Left lung (tissue), 14 donors: ENCODE measurements around the gene RALGPS1. TPM values are rescaled to one million over a fixed set of nuclear protein-coding genes. Genes with fewer than 3 reads are reported as not detected.

Experiments used
- ATAC-seq: fragments of 200-7000 bp; cut with Tn5 transposase; one replicate; pipeline ENCODE4 v1.9.1; 2020; ENCODE audit warnings: moderate library complexity
- DNase-seq, 4 donors: peaks; one replicate each; pipeline ENCODE4 v3.0.0-alpha.2; 2013 to 2020
- H3K27ac ChIP-seq, 2 donors: fragments of 200-600 bp; sonication (generic) in 1 of 2; one replicate each; pipeline versions ENCODE4 v1.5.0 to v1.8.0; 2020 to 2021
- H3K27me3 ChIP-seq, 2 donors: fragments of 200-600 bp; sonication (generic) in 1 of 2; one replicate each; pipeline versions ENCODE4 v1.5.0 to v1.8.0; 2020 to 2021
- H3K36me3 ChIP-seq, 2 donors: fragments of 200-600 bp; sonication (generic) in 1 of 2; one replicate each; pipeline versions ENCODE4 v1.5.0 to v1.8.0; 2020 to 2021
- H3K4me1 ChIP-seq, 2 donors: fragments of 200-600 bp; one replicate each; pipeline ENCODE4 v1.8.0; 2021
- H3K4me3 ChIP-seq, 2 donors: fragments of 200-600 bp; sonication (generic) in 1 of 2; one replicate each; pipeline versions ENCODE4 v1.5.0 to v1.8.0; 2020 to 2021; ENCODE audit warnings: mild to moderate bottlenecking in 1 of 2
- H3K9me3 ChIP-seq, 2 donors: fragments of 200-600 bp; sonication (generic) in 1 of 2; one replicate each; pipeline versions ENCODE4 v1.5.0 to v1.8.0; 2020 to 2021
- intact Hi-C, 2 donors: fragments of 100-400 bp; cut with DNase I; formaldehyde crosslinking; loops; one replicate each; pipeline versions ENCODE4 v1.11.2 to v1.14.2; 2022
- long read RNA-seq, 12 donors: library from polyadenylated mRNA in 2 of 12; unstranded in 2 of 12; transcript quantifications; one replicate each; pipeline ENCODE4 v2.0.0 and lab custom pipeline, GENCODE V29; 2019 to 2026
- polyA plus RNA-seq, 6 donors: library from polyadenylated mRNA; unstranded; fragments of 120-200 nt; gene quantifications; one replicate each; pipeline ENCODE4 v1.2.1, GENCODE V29; 2013; ENCODE audit not compliant: insufficient read length in 6 of 6
- total RNA-seq, 2 donors: library from RNA; stranded (reverse); fragmentation: NEBNext Ultra II Directional; extraction: Animal tissue kit (Norgen Biotek cat#: 25700); gene quantifications; one replicate each; pipeline ENCODE4 v1.2.1, GENCODE V29; 2021
- TF ChIP-seq, protein P1 (sequence below), 2 donors: fragments of 200-600 bp; sonication (generic) in 1 of 2; IDR thresholded peaks; one replicate each; pipeline versions ENCODE4 v1.5.0 to v1.8.0; 2021; ENCODE audit warnings: antibody characterized with exemption in 2 of 2
- donor health status: DM: no; HTN: yes; CAD: no.
- donor health status: DM: no; HTN: no; CAD: no.

Gene RALGPS1, protein sequence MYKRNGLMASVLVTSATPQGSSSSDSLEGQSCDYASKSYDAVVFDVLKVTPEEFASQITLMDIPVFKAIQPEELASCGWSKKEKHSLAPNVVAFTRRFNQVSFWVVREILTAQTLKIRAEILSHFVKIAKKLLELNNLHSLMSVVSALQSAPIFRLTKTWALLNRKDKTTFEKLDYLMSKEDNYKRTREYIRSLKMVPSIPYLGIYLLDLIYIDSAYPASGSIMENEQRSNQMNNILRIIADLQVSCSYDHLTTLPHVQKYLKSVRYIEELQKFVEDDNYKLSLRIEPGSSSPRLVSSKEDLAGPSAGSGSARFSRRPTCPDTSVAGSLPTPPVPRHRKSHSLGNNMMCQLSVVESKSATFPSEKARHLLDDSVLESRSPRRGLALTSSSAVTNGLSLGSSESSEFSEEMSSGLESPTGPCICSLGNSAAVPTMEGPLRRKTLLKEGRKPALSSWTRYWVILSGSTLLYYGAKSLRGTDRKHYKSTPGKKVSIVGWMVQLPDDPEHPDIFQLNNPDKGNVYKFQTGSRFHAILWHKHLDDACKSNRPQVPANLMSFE
- total RNA-seq: 10 to 100 TPM; 11.9 to 16.2 TPM
- 10 to 100 TPM; 16.2 to 27.6 (median 24.1) TPM for polyA plus RNA-seq
- long read RNA-seq, donor 1: 0 reads
- long read RNA-seq, donor 2, partial matches to known transcripts: 0 of 1 reads
- long read RNA-seq, donor 2, other reads (novel, unspliced or antisense): 0 of 1 reads
- long read RNA-seq, donor 3: 0 reads
- long read RNA-seq, donor 4, partial matches to known transcripts: 0 of 3 reads
- long read RNA-seq, donor 4, other reads (novel, unspliced or antisense): 1 of 3 reads
- long read RNA-seq, donor 5, partial matches to known transcripts: 11 of 19 reads
- long read RNA-seq, donor 5, other reads (novel, unspliced or antisense): 8 of 19 reads
- long read RNA-seq, donor 6, partial matches to known transcripts: 0 of 7 reads
- long read RNA-seq, donor 6, other reads (novel, unspliced or antisense): 7 of 7 reads
- long read RNA-seq, donor 7: 0 reads
- long read RNA-seq, donor 8: 0 reads
- long read RNA-seq, donor 9: 0 reads
- long read RNA-seq, donor 10, partial matches to known transcripts: 0 of 4 reads
- long read RNA-seq, donor 10, other reads (novel, unspliced or antisense): 3 of 4 reads
- long read RNA-seq, donor 11: 0 reads
- long read RNA-seq, donor 12: 0 reads

DNA sequence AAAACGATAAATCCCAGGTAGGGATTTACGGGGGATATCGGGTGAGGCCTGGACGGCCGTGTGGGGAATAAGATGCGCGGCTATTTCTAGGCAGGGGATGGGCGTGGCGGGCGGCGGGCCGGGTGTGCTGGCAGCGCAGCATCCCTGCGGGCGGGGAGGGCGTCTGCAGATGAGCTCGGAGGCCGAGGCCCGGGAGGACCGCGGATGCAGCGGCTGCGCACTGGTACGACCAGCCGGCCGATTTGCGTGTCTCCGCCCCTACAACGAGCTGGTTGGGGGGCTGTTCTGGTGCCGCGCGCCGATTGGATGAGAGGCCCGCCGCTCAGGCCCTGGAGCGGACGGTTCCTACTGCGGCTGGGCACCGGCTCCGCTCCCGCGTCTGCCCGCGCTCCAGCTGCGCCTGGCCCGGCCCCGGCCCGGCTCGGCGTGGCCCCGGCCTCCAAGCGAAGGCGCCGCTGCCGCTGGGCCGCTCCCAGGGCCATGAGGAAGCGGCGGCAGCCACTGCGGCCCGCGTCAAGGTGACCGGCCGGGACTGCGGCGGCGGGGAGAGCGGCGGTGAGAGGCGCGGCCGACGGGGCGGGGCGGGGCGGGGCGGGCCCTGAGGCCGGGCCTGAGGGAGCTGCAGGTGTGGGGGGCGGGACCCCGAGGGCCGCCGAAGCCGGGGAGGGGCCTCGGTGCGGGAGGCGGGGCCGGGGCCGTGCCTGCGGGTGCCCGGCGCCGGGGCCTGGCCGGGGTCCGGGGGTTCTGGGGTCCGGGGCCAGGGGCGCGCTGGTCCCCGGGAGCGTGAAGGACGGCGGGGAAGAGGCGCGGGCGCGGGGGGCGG is at the start of gene RALGPS1:
RALGPS1 (plus strand) TSS at position 325 of the 823 bp plus-strand sequence. CDS start 47,508 bp downstream, outside the sequence.
- ATAC-seq (peak; percentile 97), DNase-seq (peak; percentile 86 to 99 (median 95))
- H3K4me3 ChIP-seq: peak within 1 kb of the TSS; percentile 32 to 48
- peaks cover 0 to 18% of the 10 kb centered on the region in 2 donors for H3K4me1 ChIP-seq
- H3K27ac ChIP-seq: peak within 1 kb of the TSS in 1 of 2 donors; percentile 82
- no peaks in the 10 kb centered on the region for H3K9me3 ChIP-seq
- intact Hi-C loops: no loop called here
- no peaks in the 10 kb centered on the region for H3K36me3 ChIP-seq
- peaks cover 0 to 12% of the 10 kb centered on the region in 2 donors for H3K27me3 ChIP-seq
- TF ChIP-seq, protein P1, sequence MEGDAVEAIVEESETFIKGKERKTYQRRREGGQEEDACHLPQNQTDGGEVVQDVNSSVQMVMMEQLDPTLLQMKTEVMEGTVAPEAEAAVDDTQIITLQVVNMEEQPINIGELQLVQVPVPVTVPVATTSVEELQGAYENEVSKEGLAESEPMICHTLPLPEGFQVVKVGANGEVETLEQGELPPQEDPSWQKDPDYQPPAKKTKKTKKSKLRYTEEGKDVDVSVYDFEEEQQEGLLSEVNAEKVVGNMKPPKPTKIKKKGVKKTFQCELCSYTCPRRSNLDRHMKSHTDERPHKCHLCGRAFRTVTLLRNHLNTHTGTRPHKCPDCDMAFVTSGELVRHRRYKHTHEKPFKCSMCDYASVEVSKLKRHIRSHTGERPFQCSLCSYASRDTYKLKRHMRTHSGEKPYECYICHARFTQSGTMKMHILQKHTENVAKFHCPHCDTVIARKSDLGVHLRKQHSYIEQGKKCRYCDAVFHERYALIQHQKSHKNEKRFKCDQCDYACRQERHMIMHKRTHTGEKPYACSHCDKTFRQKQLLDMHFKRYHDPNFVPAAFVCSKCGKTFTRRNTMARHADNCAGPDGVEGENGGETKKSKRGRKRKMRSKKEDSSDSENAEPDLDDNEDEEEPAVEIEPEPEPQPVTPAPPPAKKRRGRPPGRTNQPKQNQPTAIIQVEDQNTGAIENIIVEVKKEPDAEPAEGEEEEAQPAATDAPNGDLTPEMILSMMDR (IDR thresholded peaks at IDR 0.05): no peak

DNA sequence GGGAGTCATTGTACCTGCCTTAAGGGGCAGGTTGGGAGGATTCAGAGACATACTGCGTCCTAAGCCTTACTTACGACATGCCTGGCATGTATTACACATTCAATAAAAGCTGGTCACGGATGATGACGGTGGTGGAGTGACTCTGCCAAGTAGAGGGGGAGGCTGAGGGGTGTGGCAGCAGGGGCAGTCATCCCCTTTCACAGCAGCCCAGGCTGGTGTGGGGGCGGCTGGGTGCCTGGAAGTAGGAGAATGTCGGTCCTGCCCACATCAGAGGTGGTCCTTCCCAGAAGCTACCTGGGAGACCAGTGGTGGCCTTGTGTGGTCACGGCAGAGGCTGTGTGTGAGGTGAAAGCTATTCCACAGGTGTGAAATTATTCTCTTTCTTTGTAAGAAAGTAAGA is 45.2 kb upstream of the RALGPS1 start:
- Histone ChIP-seq H3K4me1 (peaks cover 5 to 13% of the 10 kb centered on the region in 2 donors), H3K4me3 (no peak overlapping the region), H3K27ac (no peak overlapping the region), H3K36me3 (peaks cover 0 to 32% of the 10 kb centered on the region in 2 donors), H3K9me3 (no peaks in the 10 kb centered on the region), H3K27me3 (no peaks in the 10 kb centered on the region)
- intact Hi-C loops: no loop called here
- TF ChIP-seq, protein P1 (IDR thresholded peaks at IDR 0.05): no peak
- ATAC-seq (no peak), DNase-seq (no peak)

DNA sequence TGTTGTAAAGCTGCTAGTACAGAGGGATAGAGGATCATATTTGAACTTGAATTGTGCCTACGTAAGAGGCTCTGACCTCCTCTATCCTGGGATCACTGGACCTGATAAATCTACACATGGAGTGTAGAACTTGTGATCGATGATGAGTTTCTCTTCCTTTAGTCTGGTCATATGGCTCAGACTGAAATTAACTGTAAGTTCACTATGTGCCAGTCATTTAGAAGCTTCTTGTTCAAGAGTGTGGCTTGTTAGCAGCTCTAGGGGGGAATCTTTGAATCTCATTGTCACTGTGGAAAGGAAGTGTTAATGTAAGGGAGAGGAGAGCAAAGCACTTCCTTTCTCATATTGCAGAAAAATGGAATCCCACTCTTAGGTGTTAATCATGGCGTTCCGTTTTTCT is 42.1 kb upstream of the RALGPS1 start:
- DNase-seq (no peak), ATAC-seq (no peak)
- H3K36me3 ChIP-seq: peaks cover 0 to 14% of the 10 kb centered on the region in 2 donors
- H3K4me3 ChIP-seq: no peak overlapping the region
- peaks cover 0 to 25% of the 10 kb centered on the region in 2 donors for H3K4me1 ChIP-seq
- TF ChIP-seq, protein P1 (IDR thresholded peaks at IDR 0.05): no peak
- no peaks in the 10 kb centered on the region for H3K27me3 ChIP-seq
- H3K9me3 ChIP-seq: no peaks in the 10 kb centered on the region
- no peak overlapping the region for H3K27ac ChIP-seq
- intact Hi-C loops: no loop called here

DNA sequence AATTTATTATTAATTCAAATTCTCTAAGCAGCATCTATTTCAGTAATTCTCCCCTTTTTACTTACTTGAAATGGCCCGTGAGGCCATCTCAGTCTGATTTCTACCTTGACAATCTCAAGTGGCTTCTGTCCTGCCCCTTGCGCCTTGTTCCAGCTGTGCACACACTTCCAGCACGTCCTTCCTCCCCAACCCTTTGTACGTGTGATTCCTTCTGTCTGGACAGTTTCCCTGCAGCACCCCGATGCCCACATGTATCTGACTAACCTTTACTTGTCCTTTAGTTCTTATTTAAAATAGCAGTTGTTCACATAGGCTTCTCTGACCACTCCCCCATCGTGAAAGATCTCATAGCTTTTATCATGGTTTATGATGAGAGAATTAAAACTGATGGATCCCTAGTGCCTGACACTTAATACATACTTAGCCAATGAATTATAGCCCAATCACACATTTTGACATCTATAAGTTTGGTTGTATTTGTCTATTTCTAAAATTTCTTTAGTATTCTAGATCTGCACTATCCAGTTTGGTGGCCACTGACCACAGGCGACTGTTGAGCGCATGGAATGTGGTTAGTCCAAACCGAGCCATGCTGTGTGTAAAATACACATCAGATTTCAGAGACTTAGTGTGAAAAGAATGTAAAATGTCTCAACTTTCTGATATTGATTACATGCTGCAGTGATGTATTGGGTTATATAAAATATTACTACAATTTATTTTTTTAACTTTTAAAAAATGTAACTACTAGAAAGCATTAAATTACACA is 39.9 kb upstream of the RALGPS1 start:
- Histone ChIP-seq H3K4me3 (no peak overlapping the region), H3K4me1 (peaks cover 0 to 25% of the 10 kb centered on the region in 2 donors), H3K27ac (no peak overlapping the region), H3K36me3 (peaks cover 0 to 23% of the 10 kb centered on the region in 2 donors), H3K27me3 (no peaks in the 10 kb centered on the region), H3K9me3 (no peaks in the 10 kb centered on the region)
- TF ChIP-seq, protein P1 (IDR thresholded peaks at IDR 0.05): no peak
- DNase-seq (no peak), ATAC-seq (peak; percentile 53)
- intact Hi-C loops: no loop called here
